Measurements from ENCODE around the gene TMEM121.

TMEM121 gene

GRCh38 chr14:105503296-105503640, 23.1 kb upstream of the TMEM121 start:
- Histone ChIP-seq H3K4me1 (ENCODE audit: control insufficient read depth, low read length) (no peaks in the 10 kb centered on the region), H3K79me2 (ENCODE audit: control insufficient read depth, low read length) (no peaks in the 10 kb centered on the region), H3K27ac (ENCODE audit: low read depth, low read length) (no peak overlapping the region), H3K9me2 (replicated peaks; ENCODE audit: control insufficient read depth, low read length) (no peaks in the 10 kb centered on the region), H4K20me1 (ENCODE audit: control insufficient read depth, insufficient read depth, low read depth, low read length) (no peaks in the 10 kb centered on the region), H3F3A (ENCODE audit: control insufficient read depth, insufficient read depth) (no peaks in the 10 kb centered on the region), H3K4me3 (ENCODE audit: low read length) (no peak overlapping the region), H3K27me3 (ENCODE audit: control insufficient read depth, low read length) (peaks cover 3% of the 10 kb centered on the region; the same call in 1 of the 2 replicates), H3K36me3 (ENCODE audit: control insufficient read depth, low read length) (no peaks in the 10 kb centered on the region), H3K9me3 (ENCODE audit: control insufficient read depth, insufficient read depth, low read length) (no peaks in the 10 kb centered on the region), H3K4me2 (ENCODE audit: low read length) (no peak overlapping the region)
- TF ChIP-seq EZH2phosphoT487 (IDR thresholded peaks at IDR 0.05; ENCODE audit: borderline replicate concordance, low read length) (no peak), CTCF (IDR thresholded peaks at IDR 0.05; ENCODE audit: low read depth, low read length, poor library complexity, severe bottlenecking) (no peak)

- Histone ChIP-seq H3K4me2 (ENCODE audit: low read length) (no peak overlapping the region), H3K27me3 (ENCODE audit: control insufficient read depth, low read length) (peaks cover 3% of the 10 kb centered on the region; the same call in 1 of the 2 replicates), H3F3A (ENCODE audit: control insufficient read depth, insufficient read depth) (no peaks in the 10 kb centered on the region), H3K36me3 (ENCODE audit: control insufficient read depth, low read length) (no peaks in the 10 kb centered on the region), H4K20me1 (ENCODE audit: control insufficient read depth, insufficient read depth, low read depth, low read length) (no peaks in the 10 kb centered on the region), H3K9me2 (replicated peaks; ENCODE audit: control insufficient read depth, low read length) (no peaks in the 10 kb centered on the region), H3K27ac (ENCODE audit: low read depth, low read length) (no peak overlapping the region), H3K4me3 (ENCODE audit: low read length) (no peak overlapping the region), H3K9me3 (ENCODE audit: control insufficient read depth, insufficient read depth, low read length) (no peaks in the 10 kb centered on the region), H3K4me1 (ENCODE audit: control insufficient read depth, low read length) (no peaks in the 10 kb centered on the region), H3K79me2 (ENCODE audit: control insufficient read depth, low read length) (no peaks in the 10 kb centered on the region)
- TF ChIP-seq CTCF (IDR thresholded peaks at IDR 0.05; ENCODE audit: low read depth, low read length, poor library complexity, severe bottlenecking) (no peak), EZH2phosphoT487 (IDR thresholded peaks at IDR 0.05; ENCODE audit: borderline replicate concordance, low read length) (no peak)
Observed at GRCh38 chr14:105503935-105504692, 22.3 kb upstream of the TMEM121 start.

- Histone ChIP-seq H3K79me2 (ENCODE audit: control insufficient read depth, low read length) (no peaks in the 10 kb centered on the region), H3F3A (ENCODE audit: control insufficient read depth, insufficient read depth) (no peaks in the 10 kb centered on the region), H3K4me2 (ENCODE audit: low read length) (no peak overlapping the region), H3K27ac (ENCODE audit: low read depth, low read length) (no peak overlapping the region), H3K27me3 (ENCODE audit: control insufficient read depth, low read length) (peaks cover 3% of the 10 kb centered on the region; the same call in 1 of the 2 replicates), H4K20me1 (ENCODE audit: control insufficient read depth, insufficient read depth, low read depth, low read length) (no peaks in the 10 kb centered on the region), H3K9me2 (replicated peaks; ENCODE audit: control insufficient read depth, low read length) (no peaks in the 10 kb centered on the region), H3K9me3 (ENCODE audit: control insufficient read depth, insufficient read depth, low read length) (no peaks in the 10 kb centered on the region), H3K4me3 (ENCODE audit: low read length) (no peak overlapping the region), H3K36me3 (ENCODE audit: control insufficient read depth, low read length) (no peaks in the 10 kb centered on the region), H3K4me1 (ENCODE audit: control insufficient read depth, low read length) (no peaks in the 10 kb centered on the region)
- TF ChIP-seq CTCF (IDR thresholded peaks at IDR 0.05; ENCODE audit: low read depth, low read length, poor library complexity, severe bottlenecking) (no peak), EZH2phosphoT487 (IDR thresholded peaks at IDR 0.05; ENCODE audit: borderline replicate concordance, low read length) (no peak)
Observed at GRCh38 chr14:105505101-105505500, 21.3 kb upstream of the TMEM121 start.
